ENCODE measurements around the gene IGFBP2. TPM values are rescaled to one million over a fixed set of nuclear protein-coding genes. Genes with fewer than 3 reads are reported as not detected.
A peak's percentile ranks its signal among the peaks of the same experiment; 100 is the strongest.

IGFBP2 gene
- polyA plus RNA-seq, 1 donor (not counting 4 experiments of a cell fraction or from before 2014, with no cell fraction given): 10.2 TPM

DNA sequence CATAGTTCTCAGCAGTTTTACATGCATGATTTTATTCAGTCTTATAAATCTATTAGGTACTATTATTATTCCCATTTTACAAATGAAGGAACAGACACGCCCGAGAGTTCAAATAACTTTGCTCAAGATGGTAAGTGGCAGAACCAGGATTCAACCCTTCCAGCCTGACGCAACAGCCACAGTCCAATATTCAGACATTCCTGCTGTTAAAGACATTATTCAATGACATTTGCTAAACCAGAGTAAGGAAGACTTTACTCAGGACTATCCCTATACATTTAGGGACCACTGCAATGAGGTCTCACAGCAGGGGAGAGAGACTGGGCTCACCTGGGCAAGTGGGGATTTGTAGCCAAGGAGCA, 29.4 kb upstream of the IGFBP2 start:
- peak overlapping the region; percentile 23 for H3K4me2 ChIP-seq (ENCODE audit: control insufficient read depth, extremely low read depth, insufficient read depth, low read depth, low read length)
- no peaks in the 10 kb centered on the region for H3K9me3 ChIP-seq (ENCODE audit: control insufficient read depth, low read depth, low read length)
- no peak overlapping the region for H3K9ac ChIP-seq (ENCODE audit: control insufficient read depth, extremely low read depth, insufficient read depth, low read length)
- no peak overlapping the region for H3K27ac ChIP-seq (ENCODE audit: control insufficient read depth, insufficient read depth, low read length)
- no peak overlapping the region for H2AFZ ChIP-seq (ENCODE audit: control insufficient read depth, low read length)
- peaks cover 8% of the 10 kb centered on the region for H3K27me3 ChIP-seq (ENCODE audit: control insufficient read depth, extremely low read depth, insufficient read depth, low read length)
- H3K4me1 ChIP-seq (ENCODE audit: control insufficient read depth, extremely low read depth, insufficient read depth, low read length): peaks cover 24% of the 10 kb centered on the region
- no peaks in the 10 kb centered on the region for H4K20me1 ChIP-seq (ENCODE audit: control insufficient read depth, extremely low read depth, insufficient read depth, low read length)
- H3K9me1 ChIP-seq (ENCODE audit: control insufficient read depth, extremely low read depth, insufficient read depth, low read length): no peaks in the 10 kb centered on the region
- no peak for TF ChIP-seq EZH2 (IDR thresholded peaks at IDR 0.05; ENCODE audit: low read length)
- TF ChIP-seq, protein P1, sequence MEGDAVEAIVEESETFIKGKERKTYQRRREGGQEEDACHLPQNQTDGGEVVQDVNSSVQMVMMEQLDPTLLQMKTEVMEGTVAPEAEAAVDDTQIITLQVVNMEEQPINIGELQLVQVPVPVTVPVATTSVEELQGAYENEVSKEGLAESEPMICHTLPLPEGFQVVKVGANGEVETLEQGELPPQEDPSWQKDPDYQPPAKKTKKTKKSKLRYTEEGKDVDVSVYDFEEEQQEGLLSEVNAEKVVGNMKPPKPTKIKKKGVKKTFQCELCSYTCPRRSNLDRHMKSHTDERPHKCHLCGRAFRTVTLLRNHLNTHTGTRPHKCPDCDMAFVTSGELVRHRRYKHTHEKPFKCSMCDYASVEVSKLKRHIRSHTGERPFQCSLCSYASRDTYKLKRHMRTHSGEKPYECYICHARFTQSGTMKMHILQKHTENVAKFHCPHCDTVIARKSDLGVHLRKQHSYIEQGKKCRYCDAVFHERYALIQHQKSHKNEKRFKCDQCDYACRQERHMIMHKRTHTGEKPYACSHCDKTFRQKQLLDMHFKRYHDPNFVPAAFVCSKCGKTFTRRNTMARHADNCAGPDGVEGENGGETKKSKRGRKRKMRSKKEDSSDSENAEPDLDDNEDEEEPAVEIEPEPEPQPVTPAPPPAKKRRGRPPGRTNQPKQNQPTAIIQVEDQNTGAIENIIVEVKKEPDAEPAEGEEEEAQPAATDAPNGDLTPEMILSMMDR (optimal IDR thresholded peaks at IDR 0.05 in 1 of 3, IDR thresholded peaks at IDR 0.05 in 1 of 3, conservative IDR thresholded peaks at IDR 0.05 in 1 of 3; ENCODE audit: extremely low read depth in 1 of 3, insufficient read depth in 2 of 3, low read length in 3 of 3): no peak
- dilution Hi-C loops (cut with MboI; ENCODE audit: extremely low pct_ligation_motif_present, low sequenced_read_pairs): no loop called here
- H3K36me3 ChIP-seq (ENCODE audit: control insufficient read depth in 2 of 2, extremely low read depth in 1 of 2, insufficient read depth in 2 of 2, low read length in 2 of 2): no peaks in the 10 kb centered on the region
- H3K4me3 ChIP-seq (ENCODE audit: control insufficient read depth in 2 of 3, extremely low read depth in 1 of 3, insufficient read depth in 2 of 3, low read depth in 1 of 3, low read length in 3 of 3): no peak overlapping the region
- H3K79me2 ChIP-seq (ENCODE audit: control insufficient read depth, insufficient read depth, low read length): no peaks in the 10 kb centered on the region
- DNase-seq (ENCODE audit: low read depth, low spot score) (no peak), FAIRE-seq (no peak)

DNA sequence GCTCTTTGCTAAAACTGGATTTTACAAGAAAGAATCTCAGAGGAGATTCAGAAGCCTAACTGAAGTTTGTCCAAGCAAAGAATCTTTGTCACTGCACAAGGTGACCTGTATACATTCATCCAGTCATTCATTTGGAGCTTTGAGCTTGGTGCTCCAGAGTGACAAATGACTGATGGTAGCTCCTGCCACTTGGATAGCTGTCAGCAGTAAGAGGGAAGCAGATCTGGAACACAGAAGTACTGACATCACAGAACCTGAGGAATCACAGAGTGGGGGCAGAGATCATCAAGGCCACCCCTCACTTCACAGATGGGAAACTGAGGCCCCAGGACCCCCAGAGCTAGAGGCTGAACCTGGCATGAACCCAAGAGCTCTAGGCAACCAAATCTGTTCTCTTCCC, 28.8 kb upstream of the IGFBP2 start:
- Histone ChIP-seq H3K4me1 (ENCODE audit: control insufficient read depth, extremely low read depth, insufficient read depth, low read length) (peaks cover 21% of the 10 kb centered on the region), H2AFZ (ENCODE audit: control insufficient read depth, low read length) (no peak overlapping the region), H3K9me1 (ENCODE audit: control insufficient read depth, extremely low read depth, insufficient read depth, low read length) (no peaks in the 10 kb centered on the region), H3K4me3 (ENCODE audit: control insufficient read depth in 2 of 3, extremely low read depth in 1 of 3, insufficient read depth in 2 of 3, low read depth in 1 of 3, low read length in 3 of 3) (no peak overlapping the region), H4K20me1 (ENCODE audit: control insufficient read depth, extremely low read depth, insufficient read depth, low read length) (no peaks in the 10 kb centered on the region), H3K9ac (ENCODE audit: control insufficient read depth, extremely low read depth, insufficient read depth, low read length) (no peak overlapping the region), H3K27me3 (ENCODE audit: control insufficient read depth, extremely low read depth, insufficient read depth, low read length) (peaks cover 9% of the 10 kb centered on the region), H3K9me3 (ENCODE audit: control insufficient read depth, low read depth, low read length) (no peaks in the 10 kb centered on the region), H3K79me2 (ENCODE audit: control insufficient read depth, insufficient read depth, low read length) (no peaks in the 10 kb centered on the region), H3K4me2 (ENCODE audit: control insufficient read depth, extremely low read depth, insufficient read depth, low read depth, low read length) (no peak overlapping the region), H3K36me3 (ENCODE audit: control insufficient read depth in 2 of 2, extremely low read depth in 1 of 2, insufficient read depth in 2 of 2, low read length in 2 of 2) (no peaks in the 10 kb centered on the region), H3K27ac (ENCODE audit: control insufficient read depth, insufficient read depth, low read length) (no peak overlapping the region)
- FAIRE-seq (no peak), DNase-seq (ENCODE audit: low read depth, low spot score) (no peak)
- no peak for TF ChIP-seq EZH2 (IDR thresholded peaks at IDR 0.05; ENCODE audit: low read length)
- TF ChIP-seq, protein P1 (optimal IDR thresholded peaks at IDR 0.05 in 1 of 3, IDR thresholded peaks at IDR 0.05 in 1 of 3, conservative IDR thresholded peaks at IDR 0.05 in 1 of 3; ENCODE audit: extremely low read depth in 1 of 3, insufficient read depth in 2 of 3, low read length in 3 of 3): no peak
- dilution Hi-C loops (cut with MboI; ENCODE audit: extremely low pct_ligation_motif_present, low sequenced_read_pairs): no loop called here

Measured in keratinocyte (primary cell).